Measurements from ENCODE around the gene MIA2. TPM values are rescaled to one million over a fixed set of nuclear protein-coding genes. Genes with fewer than 3 reads are reported as not detected.
A peak's percentile ranks its signal among the peaks of the same experiment; 100 is the strongest.

The MIA2 gene
- total and polyA plus RNA-seq, 9 of the 15 experiments (the other 6 are each of a cell fraction or from before 2014, with no cell fraction given): 6.0 to 21.8 (median 12.8) TPM

- H3K4me2 ChIP-seq (ENCODE audit: insufficient read depth, low read length): peak within 1 kb of the TSS; percentile 97
- no peaks in the 10 kb centered on the region for H3K9me3 ChIP-seq (replicated peaks; ENCODE audit: control insufficient read depth, insufficient read depth, low read depth, low read length)
- peaks cover 12% of the 10 kb centered on the region for H3K79me2 ChIP-seq (ENCODE audit: control insufficient read depth, insufficient read depth, low read length)
- H4K20me1 ChIP-seq (replicated peaks; ENCODE audit: control insufficient read depth, insufficient read depth, low read length): no peaks in the 10 kb centered on the region
- H3K36me3 ChIP-seq (ENCODE audit: control insufficient read depth, insufficient read depth, low read length): no peaks in the 10 kb centered on the region
- POLR2A ChIA-PET: interaction anchor here (0.5 to 2.5 kb wide), 4 partner anchors 9 to 247 kb away, joined by 3 to 15 read pairs (median 3); no protein-coding TSS in a partner anchor
- peak within 1 kb of the TSS; percentile 100 for H3K27ac ChIP-seq (ENCODE audit: extremely low read depth, low read depth, low read length)
- 0% methylated on average over 6 of the region's 47 CpGs for WGBS (ENCODE audit: insufficient coverage, low coverage, missing lambda C conversion rate)
- in situ Hi-C loops (cut with MboI): no loop called here
- FAIRE-seq (peak; percentile 69), ATAC-seq (peak; percentile 90), DNase-seq (ENCODE audit: extremely low read depth in 1 of 4, low spot score in 3 of 4) (peak; percentile 85 to 94 (median 88))
- peak within 1 kb of the TSS; percentile 99 for H3K9ac ChIP-seq (ENCODE audit: insufficient read depth in 1 of 2, low read depth in 2 of 2, low read length in 2 of 2)
- H3K4me3 ChIP-seq: peak within 1 kb of the TSS; percentile 92
- BruUV-seq (replicated peaks): no TSS peak
- H2AFZ ChIP-seq (ENCODE audit: low read depth, low read length): peak within 1 kb of the TSS; percentile 99
- CTCF ChIA-PET (ENCODE audit: low intra/inter-chr PET ratio): no interaction called here
- peaks cover 2 to 16% of the 10 kb centered on the region in 2 experiments; a peak in 4 of 5 replicates for H3K4me1 ChIP-seq (replicated peaks in 1 of 2; ENCODE audit: control insufficient read depth in 2 of 2, insufficient read depth in 2 of 2, low read length in 2 of 2)
- intact Hi-C loops (cut with micrococcal nuclease): loop anchor here (5.0 kb wide), 1 partner anchor 50 kb away; no protein-coding TSS in a partner anchor
- H3K27me3 ChIP-seq (ENCODE audit: control insufficient read depth in 2 of 2, insufficient read depth in 2 of 2, low read length in 2 of 2): no peaks in the 10 kb centered on the region
- no peaks in the 10 kb centered on the region for H3K9me1 ChIP-seq (ENCODE audit: control insufficient read depth, insufficient read depth, low read length)
- peak; percentile 13; the same call in 1 of the 2 replicates for TF ChIP-seq MAX (CRISPR knock-in tag; IDR thresholded peaks at IDR 0.05)
- no peak for TF ChIP-seq MECOM (CRISPR knock-in tag; IDR thresholded peaks at IDR 0.05)
- TF ChIP-seq PTRF (tag; IDR thresholded peaks at IDR 0.05): no peak
- peak; percentile 87 to 91 for TF ChIP-seq MNT (conservative IDR thresholded peaks at IDR 0.05)
- no peak for TF ChIP-seq HNRNPH1 (optimal IDR thresholded peaks at IDR 0.05; ENCODE audit: low read depth, low read length)
- no peak for TF ChIP-seq ZNF318 (IDR thresholded peaks at IDR 0.05; ENCODE audit: borderline replicate concordance in 1 of 2, low read depth in 1 of 2)
- TF ChIP-seq ZC3H4 (CRISPR knock-in tag; IDR thresholded peaks at IDR 0.05; ENCODE audit: borderline replicate concordance): no peak
- peak; percentile 54 for TF ChIP-seq NUFIP1 (IDR thresholded peaks at IDR 0.05; ENCODE audit: partially characterized antibody)
Measured at GRCh38 chr14:39432179-39432618, 198.5 kb downstream of the MIA2 start, which contains the start of gene FBXO33. FBXO33 (minus strand) TSS chr14:39432433; CDS start chr14:39432162, 271 bp downstream.
